ENCODE measurements around the gene SENP8. TPM values are rescaled to one million over a fixed set of nuclear protein-coding genes. Genes with fewer than 3 reads are reported as not detected.
A peak's percentile ranks its signal among the peaks of the same experiment; 100 is the strongest.

Gene SENP8
- total and polyA plus RNA-seq, 2 of the 13 experiments (the other 11 are each of a cell fraction or from before 2014, with no cell fraction given) = 2.7 to 3.0 TPM

- TF ChIP-seq ZNF331 (CRISPR knock-in tag; IDR thresholded peaks at IDR 0.05) = no peak
- TF ChIP-seq, protein P1, sequence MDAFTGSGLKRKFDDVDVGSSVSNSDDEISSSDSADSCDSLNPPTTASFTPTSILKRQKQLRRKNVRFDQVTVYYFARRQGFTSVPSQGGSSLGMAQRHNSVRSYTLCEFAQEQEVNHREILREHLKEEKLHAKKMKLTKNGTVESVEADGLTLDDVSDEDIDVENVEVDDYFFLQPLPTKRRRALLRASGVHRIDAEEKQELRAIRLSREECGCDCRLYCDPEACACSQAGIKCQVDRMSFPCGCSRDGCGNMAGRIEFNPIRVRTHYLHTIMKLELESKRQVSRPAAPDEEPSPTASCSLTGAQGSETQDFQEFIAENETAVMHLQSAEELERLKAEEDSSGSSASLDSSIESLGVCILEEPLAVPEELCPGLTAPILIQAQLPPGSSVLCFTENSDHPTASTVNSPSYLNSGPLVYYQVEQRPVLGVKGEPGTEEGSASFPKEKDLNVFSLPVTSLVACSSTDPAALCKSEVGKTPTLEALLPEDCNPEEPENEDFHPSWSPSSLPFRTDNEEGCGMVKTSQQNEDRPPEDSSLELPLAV (CRISPR knock-in tag; conservative IDR thresholded peaks at IDR 0.05; ENCODE audit: low read depth) = no peak
- TF ChIP-seq BATF2 (CRISPR knock-in tag; IDR thresholded peaks at IDR 0.05) = no peak
- TF ChIP-seq BRCA1 (CRISPR knock-in tag; IDR thresholded peaks at IDR 0.05) = no peak
- TF ChIP-seq ZNF878 (CRISPR knock-in tag; IDR thresholded peaks at IDR 0.05) = no peak
- no peak for TF ChIP-seq ZBTB21 (CRISPR knock-in tag; IDR thresholded peaks at IDR 0.05)
- no peak for TF ChIP-seq PHF21A (CRISPR knock-in tag; IDR thresholded peaks at IDR 0.05)
- TF ChIP-seq NONO (IDR thresholded peaks at IDR 0.05) = no peak
- TF ChIP-seq NONO (CRISPR knock-in tag; conservative IDR thresholded peaks at IDR 0.05) = 0 out of 2 replicates have a peak, but pooled peaks have one; percentile 29
- TF ChIP-seq, protein P2, sequence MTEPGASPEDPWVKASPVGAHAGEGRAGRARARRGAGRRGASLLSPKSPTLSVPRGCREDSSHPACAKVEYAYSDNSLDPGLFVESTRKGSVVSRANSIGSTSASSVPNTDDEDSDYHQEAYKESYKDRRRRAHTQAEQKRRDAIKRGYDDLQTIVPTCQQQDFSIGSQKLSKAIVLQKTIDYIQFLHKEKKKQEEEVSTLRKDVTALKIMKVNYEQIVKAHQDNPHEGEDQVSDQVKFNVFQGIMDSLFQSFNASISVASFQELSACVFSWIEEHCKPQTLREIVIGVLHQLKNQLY (CRISPR knock-in tag; IDR thresholded peaks at IDR 0.05) = no peak
- TF ChIP-seq BCL6 (CRISPR knock-in tag; IDR thresholded peaks at IDR 0.05) = peak; percentile 31; the same call in 1 of the 2 replicates
- no peak for TF ChIP-seq ZNF646 (CRISPR knock-in tag; IDR thresholded peaks at IDR 0.05)
- 0 out of 2 replicates have a peak, but pooled peaks have one; percentile 37 for TF ChIP-seq IRF9 (CRISPR knock-in tag; IDR thresholded peaks at IDR 0.05; ENCODE audit: borderline replicate concordance)
- TF ChIP-seq THAP11 (CRISPR knock-in tag; IDR thresholded peaks at IDR 0.05) = no peak
- TF ChIP-seq KLF9 (CRISPR knock-in tag; IDR thresholded peaks at IDR 0.05; ENCODE audit: low read depth) = no peak
- no peak for TF ChIP-seq SOX13 (IDR thresholded peaks at IDR 0.05)
- no peak for TF ChIP-seq SOX13 (CRISPR knock-in tag; conservative IDR thresholded peaks at IDR 0.05 in 1 of 2, IDR thresholded peaks at IDR 0.05 in 1 of 2)
- TF ChIP-seq ZNF230 (CRISPR knock-in tag; IDR thresholded peaks at IDR 0.05) = 0 out of 2 replicates have a peak, but pooled peaks have one; percentile 38
- TF ChIP-seq BORCS8-MEF2B (CRISPR knock-in tag; IDR thresholded peaks at IDR 0.05) = no peak
Measured at GRCh38 chr15:72184165-72184811, 66.1 kb downstream of the SENP8 start (continued).

All from HepG2 (cell line).